Fibroblast of skin of back (primary cell): ENCODE data around the gene ARID1B.
A peak's percentile ranks its signal among the peaks of the same experiment; 100 is the strongest.
"Not testable (repeated sequence)": the region's sequence is repeated elsewhere in the genome, so short reads cannot be mapped to it uniquely, and the experiment has no call there.

ENCODE experiments used
- DNase-seq: peaks from one replicate; pipeline ENCODE4 v3.0.0-alpha.2; 2013

ARID1B gene

DNA sequence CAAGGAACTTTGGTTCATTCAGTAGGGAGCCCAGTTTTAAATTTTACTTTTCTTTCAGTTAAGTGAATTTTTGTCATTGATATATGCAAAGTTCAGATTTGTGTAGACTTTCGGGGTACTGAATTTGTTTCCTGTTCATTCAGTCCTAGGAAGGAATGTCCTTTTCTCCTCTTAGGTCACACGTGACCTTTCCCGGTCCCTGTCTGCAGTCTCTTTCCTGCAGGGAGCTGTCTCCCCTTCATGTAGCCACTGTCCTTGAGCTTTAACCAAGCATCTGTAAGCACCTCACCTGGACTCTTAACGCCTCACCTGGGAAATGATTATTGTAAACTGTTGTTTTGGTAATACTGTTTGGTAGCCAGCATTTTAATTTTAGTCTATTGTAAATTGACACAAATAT, 190.7 kb downstream of the ARID1B start:
- no peak for DNase-seq

DNA sequence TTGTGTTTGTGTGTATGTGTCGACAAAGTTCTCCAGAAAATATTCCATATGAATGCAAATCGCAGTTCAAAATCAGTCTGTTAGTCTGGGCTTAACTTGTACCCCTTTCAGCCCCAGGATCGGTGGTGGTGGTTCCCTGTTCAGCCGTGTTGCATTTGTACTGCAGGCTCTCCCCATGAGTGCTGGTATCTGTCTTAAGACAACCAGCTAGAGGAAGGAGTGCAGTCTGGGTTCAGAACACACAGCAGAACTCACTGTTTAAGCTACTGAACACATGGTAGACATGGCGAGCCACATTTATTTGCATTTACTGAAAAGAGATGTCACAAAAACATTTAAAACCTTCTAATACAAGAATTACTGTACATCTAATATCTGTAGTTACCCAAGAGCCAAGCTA, 192.1 kb downstream of the ARID1B start:
- DNase-seq: no peak

DNA sequence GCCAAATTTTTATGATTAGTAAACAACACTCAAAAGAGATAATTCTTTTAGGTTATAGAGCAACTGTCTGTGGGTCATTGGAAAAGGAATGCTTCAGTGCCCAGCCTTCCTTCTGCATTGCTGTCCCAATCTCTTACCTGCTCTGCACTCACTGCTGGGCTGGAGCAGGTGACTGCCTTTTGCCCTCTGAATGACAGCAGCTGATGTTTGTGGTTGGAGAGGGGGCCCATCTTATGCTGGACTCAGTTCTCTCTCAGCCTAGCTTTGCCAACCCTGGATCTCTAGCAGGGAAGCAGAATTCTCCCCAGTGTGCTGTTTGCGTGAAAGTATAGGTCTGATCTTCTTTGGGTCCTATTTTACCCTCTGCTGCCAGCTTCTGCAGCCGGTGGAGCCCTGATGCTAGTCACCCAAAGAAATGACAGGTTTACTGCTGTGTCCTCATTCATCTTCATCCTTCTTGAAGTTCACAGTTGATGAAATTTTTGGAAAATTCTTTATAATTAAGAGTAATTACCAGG, 193.5 kb downstream of the ARID1B start:
- DNase-seq: no peak

DNA sequence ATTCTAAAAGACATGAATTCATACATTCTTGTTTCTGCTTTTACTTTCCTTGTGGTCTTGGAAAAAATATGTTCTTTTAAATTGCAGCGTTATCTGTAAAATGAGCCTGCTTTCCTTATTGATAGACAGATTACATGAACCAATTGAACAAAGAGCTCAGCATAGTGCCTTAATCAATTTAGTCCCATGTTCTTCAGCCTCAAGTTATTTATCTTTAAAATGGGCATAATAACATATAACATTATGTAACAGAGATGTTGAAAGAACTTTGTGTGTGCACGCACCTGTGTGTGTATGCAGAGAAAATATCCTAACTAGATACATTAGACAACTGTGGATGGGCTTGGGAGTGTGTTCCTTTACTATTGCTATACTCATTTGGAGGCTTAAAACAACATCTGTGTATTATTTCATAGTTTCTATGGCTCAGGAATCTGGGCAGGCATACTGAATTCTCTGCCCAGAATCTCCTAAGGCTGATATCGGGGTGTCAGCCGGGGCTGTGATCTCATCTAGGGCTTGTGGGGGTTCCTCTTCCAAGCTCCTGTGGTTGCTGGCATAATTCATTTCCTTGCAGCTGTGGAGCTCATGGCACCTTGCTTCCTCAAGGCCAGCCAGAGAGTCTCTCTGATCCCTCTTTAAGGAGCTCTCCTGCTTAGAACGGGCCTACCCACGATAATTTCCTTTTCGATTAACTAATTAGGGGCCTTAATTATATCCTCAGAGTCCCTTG, 194.1 kb downstream of the ARID1B start:
- DNase-seq: no peak

DNA sequence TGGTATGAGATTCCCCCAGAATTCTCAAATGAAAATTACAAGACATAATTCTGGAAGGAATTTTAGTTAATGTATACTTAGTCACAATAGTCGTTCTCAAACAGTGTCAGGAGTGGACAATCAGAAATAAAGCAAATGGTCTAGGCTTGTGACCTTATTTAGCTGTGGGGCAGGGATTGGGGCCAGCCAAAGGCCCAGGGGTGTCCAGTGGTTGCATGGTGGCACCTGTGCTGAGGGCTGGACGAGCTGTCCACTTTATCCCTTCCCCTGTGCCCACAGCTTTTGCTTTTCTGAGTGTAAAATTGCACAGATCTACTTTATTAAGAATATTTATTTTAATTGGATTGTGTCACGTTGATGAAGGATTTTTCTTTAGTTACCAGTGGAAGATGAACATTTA, 195.0 kb downstream of the ARID1B start:
- no peak for DNase-seq

DNA sequence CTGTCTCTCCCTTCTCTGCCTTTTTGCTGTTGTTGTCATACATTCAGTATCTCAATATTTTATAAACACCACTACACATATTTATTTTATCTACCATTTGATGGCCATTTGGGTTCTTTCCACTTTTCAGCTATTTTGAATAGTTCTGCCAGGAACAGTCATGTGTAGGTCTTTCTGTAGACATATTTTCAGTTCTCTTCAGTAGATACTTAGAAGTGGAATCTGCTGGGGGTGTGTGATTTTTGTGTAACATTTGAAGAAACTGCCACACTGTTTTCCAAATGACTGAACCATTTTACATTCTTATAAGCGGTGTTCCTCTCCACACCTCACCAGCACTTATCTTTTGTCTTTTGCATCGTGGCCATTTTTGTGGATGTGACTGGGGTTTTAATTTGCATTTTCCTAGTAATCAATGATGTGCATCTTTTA, 197.7 kb downstream of the ARID1B start:
- DNase-seq: no peak

DNA sequence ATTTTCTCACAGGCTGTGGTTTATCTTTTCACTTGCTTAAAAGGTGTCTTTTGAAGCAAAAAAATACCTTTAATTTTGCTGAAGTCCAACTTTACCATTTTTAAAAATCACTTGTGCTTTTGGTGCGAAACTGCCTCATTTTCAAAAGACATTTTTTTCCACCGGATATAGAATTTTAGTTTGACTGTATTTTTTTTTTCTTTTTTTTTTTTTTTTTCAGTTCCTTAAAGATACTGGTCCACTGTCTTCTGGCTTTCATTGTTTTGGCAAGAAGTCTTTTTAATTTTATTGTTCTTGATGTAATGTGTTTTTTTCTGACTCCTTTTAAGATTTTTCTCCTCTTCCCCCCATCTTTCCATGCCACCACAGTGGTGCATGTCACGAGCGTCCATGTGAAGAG, 198.2 kb downstream of the ARID1B start:
- no peak for DNase-seq

DNA sequence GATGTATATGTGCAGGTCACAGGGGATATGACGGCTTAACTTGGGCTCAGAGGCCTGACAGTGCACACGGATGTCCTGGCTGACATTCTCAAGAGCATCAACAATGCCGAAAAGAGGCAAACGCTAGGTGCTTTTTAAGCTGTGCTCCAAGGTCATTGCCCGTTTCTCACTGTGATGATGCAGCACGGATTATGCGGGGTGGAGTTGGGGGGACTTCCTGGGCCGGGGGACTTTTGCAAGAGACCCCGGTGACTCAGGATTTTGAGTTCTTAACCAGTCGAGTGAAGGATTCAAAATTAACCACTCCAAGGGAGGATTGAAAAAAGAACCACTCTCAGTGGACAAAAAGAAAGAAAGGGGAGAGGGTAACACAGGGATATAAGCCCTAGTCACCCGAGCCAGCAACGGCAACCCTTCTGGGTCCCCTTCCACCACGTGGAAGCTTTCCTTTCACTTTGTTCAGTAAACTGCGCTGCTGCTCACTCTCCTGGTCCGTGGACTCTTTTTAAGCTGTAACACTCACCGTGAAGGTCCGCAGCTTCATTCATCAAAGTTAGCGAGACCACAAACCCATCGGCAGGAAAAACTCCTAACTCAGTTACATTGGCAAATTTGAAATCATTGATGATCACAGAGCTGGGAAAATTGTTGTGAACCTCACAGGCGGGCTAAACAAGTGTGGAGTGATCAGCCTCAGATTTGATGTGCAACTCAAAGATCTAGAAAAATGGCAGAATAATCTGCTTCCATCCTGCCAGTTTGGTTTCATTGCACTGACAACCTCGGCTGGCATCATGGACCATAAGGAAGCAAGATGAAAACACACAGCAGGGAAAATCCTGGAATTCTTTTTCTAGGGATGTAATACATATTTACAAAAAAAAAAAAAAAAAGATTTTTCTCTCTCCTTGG, 199.3 kb downstream of the ARID1B start:
- DNase-seq: peak; percentile 35

DNA sequence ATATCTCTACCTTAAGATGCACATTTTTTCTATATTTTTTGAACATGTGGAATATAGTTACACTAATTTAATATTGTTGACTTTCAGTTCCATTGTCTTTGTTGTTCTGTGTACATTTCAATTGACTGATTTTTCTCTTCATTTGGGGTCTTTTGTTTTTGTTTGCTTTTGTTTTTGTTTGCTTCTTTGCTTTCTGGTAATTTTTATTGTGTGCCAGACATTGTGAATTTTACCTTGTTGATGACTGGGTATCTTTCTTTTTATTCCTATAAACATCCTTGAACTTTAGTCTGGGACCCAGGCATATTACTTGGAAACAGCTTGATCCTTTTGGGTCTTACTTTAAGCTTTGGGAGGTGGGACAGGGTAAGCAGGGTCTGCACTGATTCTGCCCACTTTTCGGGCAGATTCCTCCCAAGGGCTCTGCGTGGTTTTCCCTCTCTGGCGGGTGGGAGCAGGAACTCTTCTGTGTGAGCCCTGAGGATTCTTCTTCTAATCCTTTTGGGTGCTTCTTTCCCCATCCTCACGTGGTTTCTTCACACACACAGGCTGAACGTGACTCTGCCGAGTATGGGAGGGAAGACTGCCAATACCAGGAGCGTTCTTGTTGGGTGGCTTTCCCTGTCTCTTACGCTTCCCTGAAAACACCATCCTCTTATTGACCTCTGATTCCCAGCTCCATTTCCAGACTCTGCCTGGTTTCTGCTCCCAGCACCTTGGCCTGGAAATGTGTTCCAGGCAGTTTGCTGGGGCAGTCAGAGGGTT, 200.5 kb downstream of the ARID1B start:
- DNase-seq: peak; percentile 51

DNA sequence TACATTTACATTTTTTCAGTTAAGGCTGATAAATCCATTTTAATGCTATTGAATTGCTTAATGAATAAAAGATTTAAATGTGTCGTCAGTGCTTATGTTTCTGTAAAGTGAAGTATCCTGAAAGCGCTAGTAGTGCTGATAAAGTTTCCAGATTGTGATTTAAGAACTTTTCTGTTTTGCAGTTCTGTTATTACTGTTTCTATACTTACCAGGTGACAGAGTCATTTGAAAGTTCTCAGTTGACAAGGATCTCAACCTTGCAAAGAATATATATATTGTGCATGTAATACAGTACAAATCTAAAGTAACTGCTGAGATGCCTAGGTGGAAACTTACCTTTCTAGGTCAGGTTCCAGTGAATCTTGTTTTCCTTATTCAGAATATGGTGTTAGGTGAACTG, 201.8 kb downstream of the ARID1B start:
- DNase-seq: no peak

DNA sequence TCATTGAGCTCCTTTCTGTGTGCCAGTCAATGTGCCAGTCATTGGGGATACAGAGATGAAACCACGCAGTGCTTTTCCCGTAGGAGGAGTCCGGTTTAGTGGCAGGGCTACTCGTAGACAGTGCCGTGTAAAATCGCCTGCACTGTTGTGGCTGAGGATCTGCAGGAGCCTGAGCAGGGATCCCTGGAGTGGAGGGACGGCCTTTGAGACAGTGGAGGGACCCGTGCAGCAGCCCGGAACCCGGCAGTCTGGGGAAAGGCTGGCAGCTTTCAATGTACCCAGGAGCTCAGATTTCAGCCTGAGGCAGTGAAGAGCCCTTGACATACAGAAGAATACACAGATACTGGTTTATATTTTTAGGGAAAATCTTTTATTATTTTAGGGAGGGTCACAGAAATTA, 203.3 kb downstream of the ARID1B start:
- DNase-seq: no peak

DNA sequence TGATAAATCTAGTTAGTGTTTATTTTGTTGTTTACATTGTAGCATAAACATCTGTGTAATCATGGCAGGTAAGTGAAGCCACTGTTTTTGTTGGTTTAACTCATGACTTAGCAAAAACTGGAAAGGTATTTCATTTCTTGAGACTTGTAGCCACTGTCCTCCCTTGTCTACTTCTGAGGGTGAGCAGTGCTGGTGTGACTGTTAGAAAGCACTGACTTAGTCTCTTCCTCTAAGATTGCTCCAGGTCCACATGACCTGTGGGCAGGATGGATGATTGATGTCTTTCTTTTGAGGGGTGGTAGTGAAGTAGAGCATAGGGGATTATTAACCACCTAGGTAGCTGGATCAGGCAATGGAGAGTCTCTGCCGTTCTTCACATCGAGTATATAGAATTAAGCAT, 203.8 kb downstream of the ARID1B start:
- no peak for DNase-seq

DNA sequence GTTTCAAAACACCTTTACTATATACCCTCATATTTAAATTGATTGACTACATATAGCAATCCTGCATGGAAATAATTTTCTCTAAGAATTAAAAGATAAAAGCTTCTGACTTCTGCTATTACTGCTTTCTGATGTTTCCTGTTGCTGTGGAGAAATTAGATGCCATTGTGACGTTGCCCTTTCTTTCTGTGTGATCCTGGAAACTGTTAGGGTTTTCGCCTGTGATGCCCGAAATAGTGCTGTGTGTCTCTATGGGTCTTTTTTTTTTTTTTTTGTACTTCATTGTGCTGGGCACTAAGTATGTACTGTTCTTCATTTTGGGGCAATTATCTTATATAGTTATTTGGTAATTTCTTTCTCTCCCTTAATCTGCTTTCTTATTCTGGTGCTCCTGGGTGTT, 205.0 kb downstream of the ARID1B start:
- no peak for DNase-seq

DNA sequence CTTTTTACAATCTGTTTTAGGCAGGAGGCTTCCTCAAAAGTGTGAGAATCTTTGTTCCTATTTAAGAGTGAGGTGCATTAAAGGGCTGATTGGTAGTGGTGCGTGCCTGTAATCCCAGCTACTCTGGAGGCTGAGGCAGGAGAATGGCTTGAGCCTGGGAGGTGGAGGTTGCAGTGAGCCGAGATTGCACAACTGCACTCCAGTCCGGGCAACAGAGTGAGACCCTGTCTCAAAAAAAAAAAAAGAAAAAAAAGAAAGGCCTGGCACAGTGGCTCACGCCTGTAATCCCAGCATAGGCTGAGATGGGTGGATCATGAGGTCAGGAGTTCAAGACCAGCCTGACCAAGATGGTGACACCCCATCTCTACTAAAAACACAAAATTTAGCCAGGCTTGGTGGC, 205.7 kb downstream of the ARID1B start:
- DNase-seq: not testable (repeated sequence)

DNA sequence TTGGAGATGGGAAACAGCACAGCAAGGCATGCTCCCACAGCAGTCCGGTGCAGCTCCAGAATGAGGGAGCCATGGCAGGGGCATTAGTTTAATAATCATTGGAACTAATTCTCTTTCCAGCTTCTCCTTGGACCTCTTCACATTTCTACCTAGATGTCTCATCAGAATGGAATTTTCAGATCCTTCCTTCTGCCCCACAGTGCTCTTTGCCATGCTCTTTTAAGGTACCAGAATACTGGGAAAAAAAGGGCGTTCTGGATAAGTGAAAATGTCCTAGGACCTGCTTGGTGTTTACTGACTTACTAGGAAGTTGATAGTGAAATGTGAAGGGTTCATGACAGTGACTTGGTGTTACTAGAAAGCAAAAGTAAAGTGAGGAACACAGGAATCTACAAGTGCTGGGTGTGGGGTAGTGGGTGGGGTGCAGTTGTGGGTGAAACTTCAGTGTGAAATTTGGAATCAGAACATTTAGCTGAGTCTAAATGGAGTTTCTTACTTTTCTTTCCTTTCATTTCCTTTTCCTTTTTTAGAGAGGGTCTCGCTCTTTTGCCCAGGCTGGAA, 207.1 kb downstream of the ARID1B start:
- DNase-seq: no peak

DNA sequence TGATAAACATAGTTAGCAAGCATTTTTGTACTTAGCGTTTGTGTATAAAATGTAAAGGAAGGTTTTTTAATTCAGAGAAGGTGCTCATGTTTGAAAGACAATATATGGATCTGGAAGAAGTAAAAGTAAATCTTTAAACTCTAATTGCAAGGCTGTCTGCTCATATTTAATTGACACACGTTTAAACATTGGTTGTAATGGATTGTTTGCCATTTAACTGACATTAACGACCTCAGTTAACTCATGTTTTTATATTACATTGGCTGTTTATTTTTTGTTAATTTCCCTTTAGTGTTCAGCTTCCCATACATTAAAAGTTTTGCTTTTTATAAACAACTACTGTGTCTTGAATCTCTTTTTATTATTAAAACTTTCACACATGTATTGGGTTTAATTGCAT, 208.1 kb downstream of the ARID1B start:
- DNase-seq: no peak

DNA sequence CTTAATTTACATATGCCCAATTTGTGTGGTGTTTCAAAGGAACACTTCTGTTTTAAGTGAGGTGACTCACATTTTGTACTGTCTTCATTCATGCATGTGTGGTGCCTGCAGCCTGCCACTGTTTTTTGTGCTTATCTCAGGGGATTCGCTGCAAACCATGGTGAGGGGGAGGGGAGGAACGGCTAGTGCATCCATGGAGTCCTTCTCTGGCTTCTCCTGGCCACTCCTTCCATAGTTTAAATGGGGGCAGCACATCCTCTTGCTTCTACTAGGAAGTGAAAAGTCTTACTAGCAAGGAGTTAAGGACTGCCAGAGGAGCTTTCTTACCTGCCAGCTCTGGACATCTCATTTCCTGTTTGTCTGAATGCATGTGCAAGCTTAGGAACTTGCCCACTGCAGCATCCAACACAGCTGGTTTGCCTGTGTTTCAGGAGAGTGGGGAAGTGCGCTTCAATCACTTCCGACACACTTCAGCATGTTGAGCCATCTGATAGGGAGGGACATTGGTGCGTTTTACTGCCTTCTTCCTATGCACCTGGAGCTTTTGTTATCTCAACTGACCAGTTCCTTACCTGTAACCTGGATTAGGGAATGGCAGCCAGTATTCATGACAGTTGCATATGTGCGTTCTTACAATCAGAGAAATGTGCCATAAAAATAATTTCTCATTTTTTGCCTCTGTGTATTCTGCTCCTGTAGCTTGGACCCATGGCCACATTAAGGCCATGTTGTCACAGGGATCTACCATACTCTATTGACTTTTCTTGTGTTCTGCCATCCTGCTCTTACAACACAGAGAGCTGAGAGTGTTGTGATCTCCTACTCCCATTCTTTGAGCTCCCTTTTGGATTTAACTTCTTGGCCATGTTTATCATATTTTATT, 211.3 kb downstream of the ARID1B start:
- peak; percentile 18 for DNase-seq

DNA sequence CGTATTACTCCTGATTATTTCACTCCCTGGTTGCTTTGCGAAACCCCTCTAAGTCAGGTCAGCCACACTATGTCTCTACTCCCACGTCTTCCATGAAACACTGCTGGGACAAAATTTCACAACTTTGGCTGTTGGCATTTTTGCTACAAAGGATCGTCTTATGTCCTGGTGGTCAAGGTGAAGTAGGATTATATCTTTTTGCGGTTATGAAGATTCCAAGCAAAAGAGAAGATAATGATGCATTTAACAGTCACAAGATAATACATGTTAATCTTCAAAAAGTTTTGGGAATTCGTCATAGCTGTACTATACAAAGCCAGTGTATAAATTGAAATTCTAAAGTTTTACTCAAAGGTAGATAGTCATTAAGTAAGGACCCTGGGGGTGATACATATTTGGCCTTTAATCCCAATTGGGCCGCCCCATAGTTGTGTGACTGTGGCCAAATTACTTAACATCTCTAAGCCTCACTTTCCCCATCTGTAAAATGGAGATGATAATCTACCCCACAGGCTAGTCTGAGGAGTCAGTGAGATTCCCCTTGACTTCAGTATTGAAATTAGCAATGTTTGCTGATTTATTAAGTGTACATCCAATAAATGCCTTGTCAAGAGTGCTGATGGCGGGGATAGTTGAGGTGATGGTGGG, 212.1 kb downstream of the ARID1B start:
- no peak for DNase-seq

DNA sequence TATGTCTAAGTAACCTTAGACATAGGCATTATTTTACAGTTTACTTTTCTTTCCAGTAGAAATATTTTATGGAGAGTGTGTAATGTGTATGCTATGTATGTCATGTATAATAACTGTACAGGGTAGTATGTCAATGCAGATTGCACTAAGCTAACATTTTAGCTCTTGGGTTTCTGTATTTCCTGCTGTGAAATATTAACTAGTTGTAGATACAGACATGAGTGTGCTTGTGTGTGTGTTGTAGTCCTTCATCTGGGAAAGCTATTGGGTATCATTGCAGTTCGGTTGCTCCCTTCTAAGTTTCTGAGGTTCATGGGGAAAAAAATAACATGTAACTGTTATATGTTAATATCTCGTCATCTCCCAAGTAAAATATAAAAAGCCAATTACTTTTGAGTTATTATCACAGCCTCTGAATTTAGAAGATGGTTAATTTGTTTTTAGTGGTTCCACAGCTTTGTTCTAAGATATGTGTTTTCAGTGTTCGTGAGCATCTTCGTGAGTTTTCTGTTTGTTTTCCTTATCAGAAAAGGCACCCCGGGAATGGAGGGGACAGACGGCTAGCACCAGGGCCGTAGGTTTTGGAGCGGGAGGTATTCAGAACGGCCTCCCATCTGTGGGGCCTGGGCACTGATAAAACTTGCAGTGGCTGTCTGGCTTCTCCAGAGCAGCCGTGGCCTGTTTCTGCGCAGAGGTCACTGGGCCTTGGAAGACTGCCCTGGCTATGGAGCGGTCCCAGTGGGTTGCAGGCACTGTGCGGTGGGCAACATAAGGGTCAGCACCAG, 215.0 kb downstream of the ARID1B start:
- DNase-seq: peak; percentile 80

DNA sequence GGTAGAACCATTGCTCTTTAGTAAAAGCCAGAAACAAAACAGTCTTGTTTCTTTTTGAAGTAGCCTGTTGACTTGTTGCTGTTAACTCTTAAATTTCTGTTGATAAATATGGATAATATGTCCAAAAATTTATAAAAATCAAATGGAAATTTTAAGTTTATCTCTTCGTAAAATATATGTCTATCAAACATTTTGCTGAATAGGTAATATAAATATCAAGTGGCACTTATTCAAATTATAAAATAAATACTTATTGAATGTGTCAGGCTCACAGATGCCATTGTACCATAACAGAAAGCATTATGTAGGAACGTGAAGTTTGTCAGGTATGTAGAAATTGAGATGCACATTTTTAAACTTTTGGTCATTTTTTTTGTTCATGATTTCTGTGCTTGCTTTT, 216.5 kb downstream of the ARID1B start:
- no peak for DNase-seq
